ENCODE results near the gene TES. TPM values are rescaled to one million over a fixed set of nuclear protein-coding genes. Genes with fewer than 3 reads are reported as not detected.

The TES gene
- total and polyA plus RNA-seq, 4 donors, result 5.7 to 11.8 (median 7.5) TPM

DNA sequence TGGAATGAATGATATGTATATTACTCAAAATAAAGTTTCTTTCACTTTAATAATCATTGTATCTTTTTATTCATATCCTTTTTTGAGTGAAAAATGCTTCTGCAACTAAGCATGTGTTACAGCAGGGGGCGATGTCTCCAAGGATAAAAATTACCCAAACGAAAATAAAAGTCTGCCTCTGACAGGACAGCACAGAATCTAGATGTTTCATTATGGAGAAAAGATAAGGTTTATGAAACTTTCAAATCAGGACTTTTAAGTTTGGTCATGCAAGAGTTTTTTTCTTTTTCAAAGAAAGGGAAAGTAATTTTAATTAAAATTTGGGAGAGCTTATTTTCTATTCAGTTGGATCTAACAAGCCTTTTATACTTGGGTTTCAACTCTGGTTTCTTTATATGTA, 48.4 kb downstream of the TES start:
- Histone ChIP-seq H3K9me3 (ENCODE audit: control insufficient read depth in 4 of 4, low read length in 3 of 4) (no peaks in the 10 kb centered on the region), H3K27me3 (ENCODE audit: control insufficient read depth in 4 of 4, insufficient read depth in 4 of 4, low read length in 3 of 4) (no peaks in the 10 kb centered on the region), H3K36me3 (ENCODE audit: control insufficient read depth in 4 of 4, insufficient read depth in 3 of 4, low read depth in 1 of 4, low read length in 3 of 4) (peaks cover 0 to 3% (median under 1%) of the 10 kb centered on the region in 4 donors), H3K9ac (ENCODE audit: low read depth in 1 of 2, low read length in 2 of 2) (no peak overlapping the region), H3K27ac (ENCODE audit: low read depth in 1 of 2, low read length in 2 of 2) (no peak overlapping the region), H3K4me3 (ENCODE audit: low read depth in 1 of 3, low read length in 3 of 3) (no peak overlapping the region), H3K4me1 (ENCODE audit: control insufficient read depth in 4 of 4, insufficient read depth in 4 of 4, low read length in 3 of 4) (peaks cover 0 to 2% (median 0%) of the 10 kb centered on the region in 4 donors)
- DNase-seq (ENCODE audit: low spot score), result no peak
- no peak for TF ChIP-seq GABPA (IDR thresholded peaks at IDR 0.05 in 1 of 2, conservative IDR thresholded peaks at IDR 0.05 in 1 of 2)
- TF ChIP-seq RAD21 (IDR thresholded peaks at IDR 0.05), result peak; percentile 98 to 99
- TF ChIP-seq, protein P1, sequence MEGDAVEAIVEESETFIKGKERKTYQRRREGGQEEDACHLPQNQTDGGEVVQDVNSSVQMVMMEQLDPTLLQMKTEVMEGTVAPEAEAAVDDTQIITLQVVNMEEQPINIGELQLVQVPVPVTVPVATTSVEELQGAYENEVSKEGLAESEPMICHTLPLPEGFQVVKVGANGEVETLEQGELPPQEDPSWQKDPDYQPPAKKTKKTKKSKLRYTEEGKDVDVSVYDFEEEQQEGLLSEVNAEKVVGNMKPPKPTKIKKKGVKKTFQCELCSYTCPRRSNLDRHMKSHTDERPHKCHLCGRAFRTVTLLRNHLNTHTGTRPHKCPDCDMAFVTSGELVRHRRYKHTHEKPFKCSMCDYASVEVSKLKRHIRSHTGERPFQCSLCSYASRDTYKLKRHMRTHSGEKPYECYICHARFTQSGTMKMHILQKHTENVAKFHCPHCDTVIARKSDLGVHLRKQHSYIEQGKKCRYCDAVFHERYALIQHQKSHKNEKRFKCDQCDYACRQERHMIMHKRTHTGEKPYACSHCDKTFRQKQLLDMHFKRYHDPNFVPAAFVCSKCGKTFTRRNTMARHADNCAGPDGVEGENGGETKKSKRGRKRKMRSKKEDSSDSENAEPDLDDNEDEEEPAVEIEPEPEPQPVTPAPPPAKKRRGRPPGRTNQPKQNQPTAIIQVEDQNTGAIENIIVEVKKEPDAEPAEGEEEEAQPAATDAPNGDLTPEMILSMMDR (IDR thresholded peaks at IDR 0.05; ENCODE audit: low read depth, low read length, missing input control), result peak; percentile 89
- WGBS, result 1% methylated on average over 2 of the region's 2 CpGs

DNA sequence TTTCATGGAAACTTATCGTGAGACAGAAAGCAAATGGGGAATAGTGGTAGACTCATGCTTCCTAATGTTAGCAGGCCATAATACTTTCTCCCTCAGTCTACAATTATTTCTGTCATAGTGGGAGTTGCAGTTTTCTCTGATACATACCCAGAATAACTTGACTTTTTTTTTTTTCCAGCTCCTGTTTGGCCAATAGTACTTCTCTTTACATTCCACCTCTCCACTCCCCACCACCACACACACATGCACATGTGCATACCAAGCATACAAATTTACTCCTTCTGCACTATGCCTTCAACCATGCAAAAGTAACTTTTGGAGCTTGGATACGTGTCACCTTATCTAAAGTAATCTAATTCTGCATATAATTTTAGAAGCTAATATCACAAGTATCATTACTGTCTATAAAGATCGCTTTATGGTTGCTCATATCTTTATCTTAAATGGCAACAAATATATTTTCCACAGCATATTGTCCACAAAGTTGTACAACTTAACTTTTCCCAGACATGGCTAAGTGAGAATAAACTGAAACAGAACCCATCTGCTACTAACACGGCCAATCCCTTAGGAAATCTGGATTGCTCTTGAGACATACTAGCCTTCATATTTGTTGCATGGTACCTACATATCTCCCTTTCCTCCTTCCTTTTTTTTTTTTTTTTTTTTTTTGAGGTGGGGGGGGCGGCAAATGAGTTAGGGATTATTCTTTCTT, 49.0 kb downstream of the TES start:
- Histone ChIP-seq H3K9ac (ENCODE audit: low read depth in 1 of 2, low read length in 2 of 2) (no peak overlapping the region), H3K27ac (ENCODE audit: low read depth in 1 of 2, low read length in 2 of 2) (no peak overlapping the region)
- 82% methylated on average over 5 of the region's 5 CpGs for WGBS

DNA sequence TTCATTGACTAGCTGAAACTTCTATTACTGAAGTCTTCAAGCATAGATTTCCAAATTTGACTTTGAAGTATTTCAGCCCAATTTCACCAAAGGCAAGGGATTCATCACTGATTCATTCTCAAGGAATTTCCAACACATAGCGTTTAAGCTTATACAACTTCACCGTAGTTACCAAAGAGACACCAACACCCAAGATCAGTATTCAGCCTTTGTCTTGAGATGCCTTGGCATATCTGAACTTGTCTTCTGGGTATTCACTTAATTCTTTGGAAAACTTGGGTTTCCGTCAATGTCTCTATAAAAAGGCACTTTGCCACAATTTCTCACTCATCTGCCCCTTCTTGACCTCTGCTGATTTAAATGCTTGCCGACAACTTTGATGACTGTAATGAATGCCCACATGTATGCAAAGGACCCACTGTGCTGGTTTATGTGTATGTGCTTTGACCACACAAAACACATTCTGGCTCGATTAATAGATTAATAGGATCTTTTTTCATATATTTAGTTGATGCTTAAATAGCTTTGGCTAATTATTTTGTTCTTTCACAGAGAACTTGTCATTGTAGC, 49.6 kb downstream of the TES start:
- no peak for DNase-seq (ENCODE audit: low spot score)
- Histone ChIP-seq H3K9ac (ENCODE audit: low read depth in 1 of 2, low read length in 2 of 2) (no peak overlapping the region), H3K27me3 (ENCODE audit: control insufficient read depth in 4 of 4, insufficient read depth in 4 of 4, low read length in 3 of 4) (no peaks in the 10 kb centered on the region), H3K9me3 (ENCODE audit: control insufficient read depth in 4 of 4, low read length in 3 of 4) (no peaks in the 10 kb centered on the region), H3K36me3 (ENCODE audit: control insufficient read depth in 4 of 4, insufficient read depth in 3 of 4, low read depth in 1 of 4, low read length in 3 of 4) (peaks cover 0 to 3% (median 0%) of the 10 kb centered on the region in 4 donors), H3K4me1 (ENCODE audit: control insufficient read depth in 4 of 4, insufficient read depth in 4 of 4, low read length in 3 of 4) (peaks cover 0 to 2% (median 0%) of the 10 kb centered on the region in 4 donors), H3K4me3 (ENCODE audit: low read depth in 1 of 3, low read length in 3 of 3) (no peak overlapping the region), H3K27ac (ENCODE audit: low read depth in 1 of 2, low read length in 2 of 2) (no peak overlapping the region)
- 99% methylated on average over 5 of the region's 5 CpGs for WGBS
- TF ChIP-seq RXRA (IDR thresholded peaks at IDR 0.05) (no peak), FOXA1 (IDR thresholded peaks at IDR 0.05) (no peak), HNF4G (IDR thresholded peaks at IDR 0.05) (no peak)
- TF ChIP-seq, protein P2, sequence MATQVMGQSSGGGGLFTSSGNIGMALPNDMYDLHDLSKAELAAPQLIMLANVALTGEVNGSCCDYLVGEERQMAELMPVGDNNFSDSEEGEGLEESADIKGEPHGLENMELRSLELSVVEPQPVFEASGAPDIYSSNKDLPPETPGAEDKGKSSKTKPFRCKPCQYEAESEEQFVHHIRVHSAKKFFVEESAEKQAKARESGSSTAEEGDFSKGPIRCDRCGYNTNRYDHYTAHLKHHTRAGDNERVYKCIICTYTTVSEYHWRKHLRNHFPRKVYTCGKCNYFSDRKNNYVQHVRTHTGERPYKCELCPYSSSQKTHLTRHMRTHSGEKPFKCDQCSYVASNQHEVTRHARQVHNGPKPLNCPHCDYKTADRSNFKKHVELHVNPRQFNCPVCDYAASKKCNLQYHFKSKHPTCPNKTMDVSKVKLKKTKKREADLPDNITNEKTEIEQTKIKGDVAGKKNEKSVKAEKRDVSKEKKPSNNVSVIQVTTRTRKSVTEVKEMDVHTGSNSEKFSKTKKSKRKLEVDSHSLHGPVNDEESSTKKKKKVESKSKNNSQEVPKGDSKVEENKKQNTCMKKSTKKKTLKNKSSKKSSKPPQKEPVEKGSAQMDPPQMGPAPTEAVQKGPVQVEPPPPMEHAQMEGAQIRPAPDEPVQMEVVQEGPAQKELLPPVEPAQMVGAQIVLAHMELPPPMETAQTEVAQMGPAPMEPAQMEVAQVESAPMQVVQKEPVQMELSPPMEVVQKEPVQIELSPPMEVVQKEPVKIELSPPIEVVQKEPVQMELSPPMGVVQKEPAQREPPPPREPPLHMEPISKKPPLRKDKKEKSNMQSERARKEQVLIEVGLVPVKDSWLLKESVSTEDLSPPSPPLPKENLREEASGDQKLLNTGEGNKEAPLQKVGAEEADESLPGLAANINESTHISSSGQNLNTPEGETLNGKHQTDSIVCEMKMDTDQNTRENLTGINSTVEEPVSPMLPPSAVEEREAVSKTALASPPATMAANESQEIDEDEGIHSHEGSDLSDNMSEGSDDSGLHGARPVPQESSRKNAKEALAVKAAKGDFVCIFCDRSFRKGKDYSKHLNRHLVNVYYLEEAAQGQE (IDR thresholded peaks at IDR 0.05), result no peak
- TF ChIP-seq, protein P3, sequence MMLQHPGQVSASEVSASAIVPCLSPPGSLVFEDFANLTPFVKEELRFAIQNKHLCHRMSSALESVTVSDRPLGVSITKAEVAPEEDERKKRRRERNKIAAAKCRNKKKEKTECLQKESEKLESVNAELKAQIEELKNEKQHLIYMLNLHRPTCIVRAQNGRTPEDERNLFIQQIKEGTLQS (IDR thresholded peaks at IDR 0.05), result no peak
- TF ChIP-seq, protein P4, sequence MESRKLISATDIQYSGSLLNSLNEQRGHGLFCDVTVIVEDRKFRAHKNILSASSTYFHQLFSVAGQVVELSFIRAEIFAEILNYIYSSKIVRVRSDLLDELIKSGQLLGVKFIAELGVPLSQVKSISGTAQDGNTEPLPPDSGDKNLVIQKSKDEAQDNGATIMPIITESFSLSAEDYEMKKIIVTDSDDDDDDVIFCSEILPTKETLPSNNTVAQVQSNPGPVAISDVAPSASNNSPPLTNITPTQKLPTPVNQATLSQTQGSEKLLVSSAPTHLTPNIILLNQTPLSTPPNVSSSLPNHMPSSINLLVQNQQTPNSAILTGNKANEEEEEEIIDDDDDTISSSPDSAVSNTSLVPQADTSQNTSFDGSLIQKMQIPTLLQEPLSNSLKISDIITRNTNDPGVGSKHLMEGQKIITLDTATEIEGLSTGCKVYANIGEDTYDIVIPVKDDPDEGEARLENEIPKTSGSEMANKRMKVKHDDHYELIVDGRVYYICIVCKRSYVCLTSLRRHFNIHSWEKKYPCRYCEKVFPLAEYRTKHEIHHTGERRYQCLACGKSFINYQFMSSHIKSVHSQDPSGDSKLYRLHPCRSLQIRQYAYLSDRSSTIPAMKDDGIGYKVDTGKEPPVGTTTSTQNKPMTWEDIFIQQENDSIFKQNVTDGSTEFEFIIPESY (IDR thresholded peaks at IDR 0.05), result no peak

More for the DNA sequence above, 49.0 kb downstream of the TES start:
- H3K9me3 ChIP-seq (ENCODE audit: control insufficient read depth in 4 of 4, low read length in 3 of 4), result no peaks in the 10 kb centered on the region
- peaks cover 0 to 3% (median under 1%) of the 10 kb centered on the region in 4 donors for H3K36me3 ChIP-seq (ENCODE audit: control insufficient read depth in 4 of 4, insufficient read depth in 3 of 4, low read depth in 1 of 4, low read length in 3 of 4)
- DNase-seq (ENCODE audit: low spot score), result no peak
- no peaks in the 10 kb centered on the region for H3K27me3 ChIP-seq (ENCODE audit: control insufficient read depth in 4 of 4, insufficient read depth in 4 of 4, low read length in 3 of 4)
- H3K4me3 ChIP-seq (ENCODE audit: low read depth in 1 of 3, low read length in 3 of 3), result no peak overlapping the region
- TF ChIP-seq, protein P2 (IDR thresholded peaks at IDR 0.05), result no peak
- TF ChIP-seq, protein P3 (IDR thresholded peaks at IDR 0.05), result no peak
- peaks cover 0 to 2% (median 0%) of the 10 kb centered on the region in 4 donors for H3K4me1 ChIP-seq (ENCODE audit: control insufficient read depth in 4 of 4, insufficient read depth in 4 of 4, low read length in 3 of 4)

Measured in liver (tissue), 9 donors.